ENCODE measurements around the gene PAMR1. TPM values are rescaled to one million over a fixed set of nuclear protein-coding genes. Genes with fewer than 3 reads are reported as not detected.

PAMR1 gene
- polyA plus RNA-seq, 2 of the 4 experiments (the other 2 are of a cell fraction): not detected

DNA sequence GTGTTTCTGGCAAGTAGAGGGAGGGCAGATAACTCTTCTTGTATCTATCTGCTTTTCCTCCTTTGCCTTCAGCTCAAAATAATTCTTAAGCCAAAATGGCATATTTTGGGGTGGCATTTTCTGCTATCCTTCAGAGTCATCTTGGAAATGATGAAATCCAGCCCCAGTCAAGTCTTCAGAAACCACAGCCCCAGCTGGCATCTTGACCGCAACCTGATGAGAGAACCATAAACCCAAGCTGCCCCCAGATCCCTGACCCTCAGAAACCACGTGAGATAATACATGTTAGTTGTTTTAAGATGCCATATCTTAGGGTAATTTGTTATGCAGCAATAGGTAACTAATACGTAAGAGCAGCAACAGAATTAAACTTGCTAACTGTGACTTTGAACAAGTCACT, 15.1 kb upstream of the PAMR1 start:
- TF ChIP-seq MAFK (IDR thresholded peaks at IDR 0.05; ENCODE audit: partially characterized antibody) (no peak), MAZ (IDR thresholded peaks at IDR 0.05; ENCODE audit: borderline replicate concordance, low read depth, low read length) (no peak), NFE2L2 (conservative IDR thresholded peaks at IDR 0.05; ENCODE audit: low read length) (no peak), EP300 (IDR thresholded peaks at IDR 0.05) (no peak), EHF (CRISPR knock-in tag; IDR thresholded peaks at IDR 0.05) (no peak), RNF2 (IDR thresholded peaks at IDR 0.05; ENCODE audit: borderline replicate concordance, low read depth) (no peak), EHMT2 (IDR thresholded peaks at IDR 0.05; ENCODE audit: low read depth) (no peak), POLR2AphosphoS2 (conservative IDR thresholded peaks at IDR 0.05; ENCODE audit: low read length) (no peak), ZC3H11A (IDR thresholded peaks at IDR 0.05) (no peak), SMC3 (IDR thresholded peaks at IDR 0.05) (no peak), JUN (IDR thresholded peaks at IDR 0.05) (no peak), SREBF2 (IDR thresholded peaks at IDR 0.05) (no peak)
- TF ChIP-seq, protein P1, sequence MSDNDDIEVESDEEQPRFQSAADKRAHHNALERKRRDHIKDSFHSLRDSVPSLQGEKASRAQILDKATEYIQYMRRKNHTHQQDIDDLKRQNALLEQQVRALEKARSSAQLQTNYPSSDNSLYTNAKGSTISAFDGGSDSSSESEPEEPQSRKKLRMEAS (IDR thresholded peaks at IDR 0.05): no peak
- TF ChIP-seq, protein P2, sequence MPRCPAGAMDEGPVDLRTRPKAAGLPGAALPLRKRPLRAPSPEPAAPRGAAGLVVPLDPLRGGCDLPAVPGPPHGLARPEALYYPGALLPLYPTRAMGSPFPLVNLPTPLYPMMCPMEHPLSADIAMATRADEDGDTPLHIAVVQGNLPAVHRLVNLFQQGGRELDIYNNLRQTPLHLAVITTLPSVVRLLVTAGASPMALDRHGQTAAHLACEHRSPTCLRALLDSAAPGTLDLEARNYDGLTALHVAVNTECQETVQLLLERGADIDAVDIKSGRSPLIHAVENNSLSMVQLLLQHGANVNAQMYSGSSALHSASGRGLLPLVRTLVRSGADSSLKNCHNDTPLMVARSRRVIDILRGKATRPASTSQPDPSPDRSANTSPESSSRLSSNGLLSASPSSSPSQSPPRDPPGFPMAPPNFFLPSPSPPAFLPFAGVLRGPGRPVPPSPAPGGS (IDR thresholded peaks at IDR 0.05): no peak
- TF ChIP-seq, protein P3, sequence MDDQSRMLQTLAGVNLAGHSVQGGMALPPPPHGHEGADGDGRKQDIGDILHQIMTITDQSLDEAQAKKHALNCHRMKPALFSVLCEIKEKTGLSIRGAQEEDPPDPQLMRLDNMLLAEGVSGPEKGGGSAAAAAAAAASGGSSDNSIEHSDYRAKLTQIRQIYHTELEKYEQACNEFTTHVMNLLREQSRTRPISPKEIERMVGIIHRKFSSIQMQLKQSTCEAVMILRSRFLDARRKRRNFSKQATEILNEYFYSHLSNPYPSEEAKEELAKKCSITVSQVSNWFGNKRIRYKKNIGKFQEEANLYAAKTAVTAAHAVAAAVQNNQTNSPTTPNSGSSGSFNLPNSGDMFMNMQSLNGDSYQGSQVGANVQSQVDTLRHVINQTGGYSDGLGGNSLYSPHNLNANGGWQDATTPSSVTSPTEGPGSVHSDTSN (IDR thresholded peaks at IDR 0.05): no peak
- TF ChIP-seq, protein P4, sequence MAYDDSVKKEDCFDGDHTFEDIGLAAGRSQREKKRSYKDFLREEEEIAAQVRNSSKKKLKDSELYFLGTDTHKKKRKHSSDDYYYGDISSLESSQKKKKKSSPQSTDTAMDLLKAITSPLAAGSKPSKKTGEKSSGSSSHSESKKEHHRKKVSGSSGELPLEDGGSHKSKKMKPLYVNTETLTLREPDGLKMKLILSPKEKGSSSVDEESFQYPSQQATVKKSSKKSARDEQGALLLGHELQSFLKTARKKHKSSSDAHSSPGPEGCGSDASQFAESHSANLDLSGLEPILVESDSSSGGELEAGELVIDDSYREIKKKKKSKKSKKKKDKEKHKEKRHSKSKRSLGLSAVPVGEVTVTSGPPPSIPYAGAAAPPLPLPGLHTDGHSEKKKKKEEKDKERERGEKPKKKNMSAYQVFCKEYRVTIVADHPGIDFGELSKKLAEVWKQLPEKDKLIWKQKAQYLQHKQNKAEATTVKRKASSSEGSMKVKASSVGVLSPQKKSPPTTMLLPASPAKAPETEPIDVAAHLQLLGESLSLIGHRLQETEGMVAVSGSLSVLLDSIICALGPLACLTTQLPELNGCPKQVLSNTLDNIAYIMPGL (CRISPR knock-in tag; IDR thresholded peaks at IDR 0.05; ENCODE audit: borderline replicate concordance): no peak
- Histone ChIP-seq H3K27ac (no peak overlapping the region), H3K9me3 (no peaks in the 10 kb centered on the region), H3K4me1 (no peaks in the 10 kb centered on the region), H3K4me2 (no peak overlapping the region), H3K4me3 (no peak overlapping the region)
- FAIRE-seq (no peak), ATAC-seq (no peak), DNase-seq (ENCODE audit: low read depth in 1 of 2, low spot score in 1 of 2) (no peak)
- ChIA-PET POLR2A (no interaction called here), CTCF (interaction anchor here (0.7 kb wide), 1 partner anchor 27 kb away, joined by 3 read pairs; no protein-coding TSS in a partner anchor)
- 64% methylated on average over 3 of the region's 3 CpGs for WGBS (ENCODE audit: missing lambda C conversion rate)

DNA sequence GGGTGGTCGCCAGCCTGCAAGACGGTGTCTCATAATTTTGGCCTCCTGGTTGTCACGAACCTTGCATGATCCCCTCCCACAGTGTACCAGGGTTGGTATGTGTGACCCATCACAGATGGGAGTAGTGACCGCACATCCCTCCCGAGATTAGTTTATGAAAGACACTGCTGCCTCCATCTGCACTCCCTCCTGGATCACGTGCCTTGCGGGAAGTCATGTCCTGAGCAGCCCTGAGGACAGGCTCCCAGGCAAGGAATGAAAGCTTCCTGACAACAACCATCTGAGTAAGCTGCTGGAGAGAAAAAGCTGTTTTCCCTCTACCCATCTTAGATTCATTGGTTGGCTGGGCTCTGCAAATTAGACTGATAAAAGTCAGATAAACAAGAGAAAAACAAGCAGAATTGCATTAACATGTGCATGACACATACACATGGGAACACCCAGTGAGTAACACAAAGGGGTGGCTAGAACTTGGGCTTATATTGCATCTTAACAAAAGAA, 14.4 kb upstream of the PAMR1 start:
- Histone ChIP-seq H3K4me1 (no peaks in the 10 kb centered on the region), H3K4me3 (no peak overlapping the region), H3K4me2 (no peak overlapping the region), H3K9me3 (no peaks in the 10 kb centered on the region), H3K27ac (no peak overlapping the region)
- WGBS (ENCODE audit: missing lambda C conversion rate): 47% methylated on average over 7 of the region's 7 CpGs
- TF ChIP-seq ZFP36 (IDR thresholded peaks at IDR 0.05; ENCODE audit: borderline replicate concordance, partially characterized antibody): no peak
- TF ChIP-seq TP53 (CRISPR knock-in tag; IDR thresholded peaks at IDR 0.05): no peak
- POLR2A ChIA-PET: no interaction called here
- CTCF ChIA-PET: interaction anchor here (0.7 kb wide), 1 partner anchor 27 kb away, joined by 3 read pairs; no protein-coding TSS in a partner anchor
- ATAC-seq (no peak), DNase-seq (ENCODE audit: low read depth in 1 of 2, low spot score in 1 of 2) (no peak), FAIRE-seq (no peak)

DNA sequence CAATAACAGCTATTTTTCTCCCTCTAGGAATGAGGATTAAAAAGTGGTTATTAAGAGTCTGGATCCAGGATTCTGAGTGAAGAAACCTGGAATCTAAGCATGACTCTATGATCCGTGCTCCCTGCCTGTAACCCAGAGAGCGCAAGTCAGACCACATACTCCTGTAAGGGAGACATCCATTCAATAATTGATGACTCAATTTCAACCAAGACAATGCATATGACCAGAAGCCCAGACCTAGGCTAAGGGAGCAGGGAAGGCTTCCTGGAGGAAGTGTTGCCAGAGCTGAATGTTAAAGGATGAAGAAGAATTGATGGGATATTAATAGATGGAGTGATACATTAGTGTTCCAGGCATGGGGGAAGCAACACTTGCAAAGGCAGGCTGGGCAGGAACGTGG, 13.8 kb upstream of the PAMR1 start:
- FAIRE-seq: no peak
- CTCF ChIA-PET: interaction anchor here (0.6 kb wide), 1 partner anchor 18 kb away, joined by 3 read pairs; no protein-coding TSS in a partner anchor
- no peaks in the 10 kb centered on the region for H3K9me3 ChIP-seq
- TF ChIP-seq POLR2A (IDR thresholded peaks at IDR 0.05; ENCODE audit: low read length) (no peak), MAFK (IDR thresholded peaks at IDR 0.05; ENCODE audit: partially characterized antibody) (no peak), CEBPB (IDR thresholded peaks at IDR 0.05) (no peak), ZFP36 (IDR thresholded peaks at IDR 0.05; ENCODE audit: borderline replicate concordance, partially characterized antibody) (peak; percentile 13), CHD2 (IDR thresholded peaks at IDR 0.05; ENCODE audit: low read length, partially characterized antibody) (no peak), ESRRA (IDR thresholded peaks at IDR 0.05; ENCODE audit: borderline replicate concordance, low read length) (no peak), TFCP2L1 (CRISPR knock-in tag; IDR thresholded peaks at IDR 0.05) (no peak), EP300 (IDR thresholded peaks at IDR 0.05) (no peak)
- TF ChIP-seq, protein P5, sequence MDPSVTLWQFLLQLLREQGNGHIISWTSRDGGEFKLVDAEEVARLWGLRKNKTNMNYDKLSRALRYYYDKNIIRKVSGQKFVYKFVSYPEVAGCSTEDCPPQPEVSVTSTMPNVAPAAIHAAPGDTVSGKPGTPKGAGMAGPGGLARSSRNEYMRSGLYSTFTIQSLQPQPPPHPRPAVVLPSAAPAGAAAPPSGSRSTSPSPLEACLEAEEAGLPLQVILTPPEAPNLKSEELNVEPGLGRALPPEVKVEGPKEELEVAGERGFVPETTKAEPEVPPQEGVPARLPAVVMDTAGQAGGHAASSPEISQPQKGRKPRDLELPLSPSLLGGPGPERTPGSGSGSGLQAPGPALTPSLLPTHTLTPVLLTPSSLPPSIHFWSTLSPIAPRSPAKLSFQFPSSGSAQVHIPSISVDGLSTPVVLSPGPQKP (IDR thresholded peaks at IDR 0.05; ENCODE audit: low read depth, low read length): no peak
- no peak overlapping the region for H3K4me2 ChIP-seq
- ATAC-seq: no peak
- DNase-seq (ENCODE audit: low read depth in 1 of 2, low spot score in 1 of 2): no peak
- H3K4me1 ChIP-seq: no peaks in the 10 kb centered on the region
- no peak overlapping the region for H3K4me3 ChIP-seq
- POLR2A ChIA-PET: no interaction called here
- WGBS (ENCODE audit: missing lambda C conversion rate): 52% methylated on average over 3 of the region's 3 CpGs
- no peak overlapping the region for H3K27ac ChIP-seq

All from A549 (cell line).